ENCODE measurements around the gene CSPG4. TPM values are rescaled to one million over a fixed set of nuclear protein-coding genes. Genes with fewer than 3 reads are reported as not detected.
A peak's percentile ranks its signal among the peaks of the same experiment; 100 is the strongest.
"Not testable (repeated sequence)": the region's sequence is repeated elsewhere in the genome, so short reads cannot be mapped to it uniquely, and the experiment has no call there.

Gene CSPG4
- total and polyA plus RNA-seq, 10 donors = 0.89 to 28.6 (median 7.4) TPM

DNA sequence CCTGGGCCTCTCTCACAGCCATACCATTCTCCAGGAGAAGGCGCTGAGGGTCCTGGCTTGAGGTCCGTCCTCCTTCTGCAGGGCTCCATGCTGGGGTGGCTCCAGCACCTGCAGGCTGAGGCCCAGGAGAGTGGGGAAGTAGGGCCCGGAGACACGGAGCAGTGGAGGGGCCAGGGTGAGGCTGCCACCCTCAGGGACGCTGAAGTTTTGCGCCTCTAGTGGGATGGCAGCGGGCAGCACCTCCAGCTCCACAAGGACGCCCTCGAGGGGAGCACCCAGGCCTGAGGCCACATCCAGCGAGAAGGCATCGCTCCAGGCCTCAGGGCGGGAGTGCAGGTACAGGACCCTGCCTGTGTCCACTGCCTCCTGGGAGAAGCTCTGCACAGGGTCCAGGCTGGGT, 27.5 kb downstream of the CSPG4 start:
- Histone ChIP-seq H3K4me1 (peaks cover 0 to 16% (median 8%) of the 10 kb centered on the region in 6 donors), H3K27me3 (replicated peaks in 1 of 7) (peaks cover 0 to 14% (median 0%) of the 10 kb centered on the region in 7 donors), H3K4me3 (no peak overlapping the region), H3K9me3 (no peaks in the 10 kb centered on the region), H3K27ac (no peak overlapping the region), H3K36me3 (peaks cover 0 to 9% (median 0%) of the 10 kb centered on the region in 6 donors)
- WGBS, 5 donors = 66 to 80% (median 75%) methylated on average over 6 to 12 of the region's 12 CpGs
- intact Hi-C loops (cut with DNase I; ENCODE audit: low total_unique reads) = no loop called here
- no peak for DNase-seq
- TF ChIP-seq POLR2AphosphoS5 (IDR thresholded peaks at IDR 0.05) (peak in 1 of 3 donors; percentile 8), POLR2A (IDR thresholded peaks at IDR 0.05) (no peak)

DNA sequence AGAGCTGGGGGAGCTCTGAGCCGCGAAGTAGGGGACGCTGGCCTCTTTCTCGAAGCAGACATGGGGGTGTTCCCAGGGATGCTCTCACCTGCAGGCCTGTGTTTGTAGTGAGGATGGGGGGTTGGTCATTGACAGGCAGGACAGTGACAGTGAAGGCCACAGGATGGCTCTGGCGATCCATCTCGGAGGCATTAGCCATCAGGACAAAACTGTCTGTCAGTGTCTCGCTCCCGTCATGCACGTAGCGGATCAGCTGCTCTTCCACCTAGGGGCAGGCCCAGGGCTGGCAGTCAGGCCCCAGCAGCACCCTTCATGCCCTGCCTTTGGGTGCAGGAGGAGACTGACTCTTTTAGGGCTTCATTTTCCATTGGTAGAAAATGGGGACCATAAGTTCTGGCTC, 28.0 kb downstream of the CSPG4 start:
- peaks cover 0 to 16% (median 8%) of the 10 kb centered on the region in 6 donors for H3K4me1 ChIP-seq
- H3K4me3 ChIP-seq = no peak overlapping the region
- H3K9me3 ChIP-seq = no peaks in the 10 kb centered on the region
- WGBS, 5 donors = 86 to 94% (median 94%) methylated on average over 7 to 10 of the region's 10 CpGs
- peaks cover 0 to 12% (median 0%) of the 10 kb centered on the region in 7 donors for H3K27me3 ChIP-seq (replicated peaks in 1 of 7)
- no peak overlapping the region for H3K27ac ChIP-seq
- DNase-seq = no peak
- H3K36me3 ChIP-seq = peaks cover 0 to 9% (median 0%) of the 10 kb centered on the region in 6 donors
- TF ChIP-seq, protein P1, sequence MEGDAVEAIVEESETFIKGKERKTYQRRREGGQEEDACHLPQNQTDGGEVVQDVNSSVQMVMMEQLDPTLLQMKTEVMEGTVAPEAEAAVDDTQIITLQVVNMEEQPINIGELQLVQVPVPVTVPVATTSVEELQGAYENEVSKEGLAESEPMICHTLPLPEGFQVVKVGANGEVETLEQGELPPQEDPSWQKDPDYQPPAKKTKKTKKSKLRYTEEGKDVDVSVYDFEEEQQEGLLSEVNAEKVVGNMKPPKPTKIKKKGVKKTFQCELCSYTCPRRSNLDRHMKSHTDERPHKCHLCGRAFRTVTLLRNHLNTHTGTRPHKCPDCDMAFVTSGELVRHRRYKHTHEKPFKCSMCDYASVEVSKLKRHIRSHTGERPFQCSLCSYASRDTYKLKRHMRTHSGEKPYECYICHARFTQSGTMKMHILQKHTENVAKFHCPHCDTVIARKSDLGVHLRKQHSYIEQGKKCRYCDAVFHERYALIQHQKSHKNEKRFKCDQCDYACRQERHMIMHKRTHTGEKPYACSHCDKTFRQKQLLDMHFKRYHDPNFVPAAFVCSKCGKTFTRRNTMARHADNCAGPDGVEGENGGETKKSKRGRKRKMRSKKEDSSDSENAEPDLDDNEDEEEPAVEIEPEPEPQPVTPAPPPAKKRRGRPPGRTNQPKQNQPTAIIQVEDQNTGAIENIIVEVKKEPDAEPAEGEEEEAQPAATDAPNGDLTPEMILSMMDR (IDR thresholded peaks at IDR 0.05 in 8 of 11, conservative IDR thresholded peaks at IDR 0.05 in 3 of 11) = no peak
- TF ChIP-seq POLR2AphosphoS5 (IDR thresholded peaks at IDR 0.05) (no peak), POLR2A (IDR thresholded peaks at IDR 0.05) (no peak)
- intact Hi-C loops (cut with DNase I; ENCODE audit: low total_unique reads) = no loop called here

GRCh38 chr15:75683646-75684312, 28.9 kb downstream of the CSPG4 start:
- H3K4me3 ChIP-seq = peak overlapping the region in 1 of 8 donors; percentile 11
- intact Hi-C loops (cut with DNase I; ENCODE audit: low total_unique reads); H3K9me3 ChIP-seq; H3K36me3 ChIP-seq; H3K27ac ChIP-seq: not testable (repeated sequence)
- peaks cover 0 to 11% (median 0%) of the 10 kb centered on the region in 7 donors for H3K27me3 ChIP-seq (replicated peaks in 1 of 7)
- TF ChIP-seq, protein P1 (IDR thresholded peaks at IDR 0.05 in 8 of 11, conservative IDR thresholded peaks at IDR 0.05 in 3 of 11) = peak; percentile 31 to 92 (median 84)
- TF ChIP-seq POLR2AphosphoS5 (IDR thresholded peaks at IDR 0.05) = peak; percentile 17 to 49 (median 46)
- DNase-seq = peak; percentile 90
- 16 to 21% (median 19%) methylated on average over 12 to 14 of the region's 14 CpGs for WGBS, 5 donors
- peaks cover 0 to 16% (median 8%) of the 10 kb centered on the region in 6 donors for H3K4me1 ChIP-seq

DNA sequence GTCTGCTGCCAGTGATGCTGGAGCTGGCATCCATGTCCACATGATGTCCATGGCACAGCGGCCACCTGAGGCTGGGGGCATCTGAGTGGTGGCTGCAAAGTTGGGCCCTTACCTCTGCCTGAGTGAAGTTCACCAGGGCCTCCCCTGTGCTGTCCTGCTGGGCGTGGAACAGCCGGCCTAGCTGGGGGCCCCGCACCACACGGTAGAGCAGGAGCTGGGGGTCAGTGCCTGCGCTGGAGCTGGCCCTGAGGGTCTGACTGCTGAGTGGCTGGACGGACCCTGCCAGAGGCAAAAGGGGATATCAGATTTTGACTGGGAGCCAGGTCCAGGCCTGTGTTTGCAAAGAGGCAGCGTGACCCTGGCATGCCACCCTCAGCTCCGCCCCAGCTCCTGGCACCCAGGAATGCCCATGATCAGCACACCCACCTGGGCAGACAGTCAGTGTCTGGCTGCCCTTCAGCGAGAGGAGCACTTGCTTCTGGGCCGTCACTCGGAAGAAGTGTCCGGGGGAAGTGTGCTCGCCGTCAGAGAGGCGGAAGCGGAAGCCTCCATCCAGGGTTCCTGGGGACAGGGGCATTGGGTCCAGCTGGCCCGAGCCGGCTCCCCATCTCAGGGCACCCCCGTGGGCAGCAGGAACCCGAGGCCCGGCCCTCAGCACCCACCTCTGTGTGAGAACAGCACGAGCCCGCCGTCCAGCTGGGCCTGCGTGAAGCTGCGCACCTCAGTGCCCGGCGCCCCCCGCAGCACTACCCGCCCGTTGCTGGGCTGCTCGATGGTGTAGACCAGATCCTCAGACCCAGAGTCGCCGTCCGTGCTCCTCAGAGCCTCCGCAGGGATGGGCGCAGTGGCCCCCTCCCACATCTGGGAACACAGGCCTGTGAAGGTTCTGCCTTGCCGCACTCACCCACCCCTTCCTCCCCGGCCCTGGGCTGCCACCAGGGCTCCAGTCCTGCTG, 30.2 kb downstream of the CSPG4 start:
- Histone ChIP-seq H3K36me3 (peaks cover 0 to 9% (median 0%) of the 10 kb centered on the region in 6 donors), H3K27me3 (replicated peaks in 1 of 7) (peaks cover 0 to 3% (median 0%) of the 10 kb centered on the region in 7 donors)
- intact Hi-C loops (cut with DNase I; ENCODE audit: low total_unique reads) = no loop called here

More for the DNA sequence above, 30.2 kb downstream of the CSPG4 start:
- Histone ChIP-seq H3K4me3 (no peak overlapping the region), H3K27ac (no peak overlapping the region), H3K4me1 (peaks cover 0 to 16% (median 8%) of the 10 kb centered on the region in 6 donors), H3K9me3 (no peaks in the 10 kb centered on the region)
- 85 to 95% (median 89%) methylated on average over 27 to 40 of the region's 40 CpGs for WGBS, 5 donors
- DNase-seq = no peak
- TF ChIP-seq, protein P1 (IDR thresholded peaks at IDR 0.05 in 8 of 11, conservative IDR thresholded peaks at IDR 0.05 in 3 of 11) = no peak
- TF ChIP-seq POLR2A (IDR thresholded peaks at IDR 0.05) = no peak
- TF ChIP-seq POLR2AphosphoS5 (IDR thresholded peaks at IDR 0.05) = no peak
